ENCODE measurements around the gene KRTAP2-3. TPM values are rescaled to one million over a fixed set of nuclear protein-coding genes. Genes with fewer than 3 reads are reported as not detected.
A peak's percentile ranks its signal among the peaks of the same experiment; 100 is the strongest.

Gene KRTAP2-3
- total RNA-seq, 4 donors from 2014 or later = not detected

GRCh38 chr17:41015454-41015853 is 44.5 kb downstream of the KRTAP2-3 start:
- in situ Hi-C loops (cut with MboI; ENCODE audit: low sequenced_read_pairs in 4 of 4) (no loop called here), intact Hi-C loops (cut with DNase I; ENCODE audit: low total_unique reads) (no loop called here)
- Histone ChIP-seq H3K4me3 (no peak overlapping the region), H3K4me1 (peaks cover 7 to 8% of the 10 kb centered on the region in 2 donors), H3K9me3 (no peaks in the 10 kb centered on the region), H3K27ac (no peak overlapping the region), H3K27me3 (no peaks in the 10 kb centered on the region), H3K36me3 (no peaks in the 10 kb centered on the region)
- DNase-seq (no peak), ATAC-seq (no peak)
- TF ChIP-seq CTCF (IDR thresholded peaks at IDR 0.05 in 4 of 5, conservative IDR thresholded peaks at IDR 0.05 in 1 of 5) (no peak), POLR2A (IDR thresholded peaks at IDR 0.05) (no peak)

GRCh38 chr17:41013606-41014005 is 46.3 kb downstream of the KRTAP2-3 start:
- intact Hi-C loops (cut with DNase I; ENCODE audit: low total_unique reads) (no loop called here), in situ Hi-C loops (cut with MboI; ENCODE audit: low sequenced_read_pairs in 4 of 4) (no loop called here)
- Histone ChIP-seq H3K27me3 (no peaks in the 10 kb centered on the region), H3K4me3 (no peak overlapping the region), H3K9me3 (no peaks in the 10 kb centered on the region), H3K4me1 (peaks cover 7 to 8% of the 10 kb centered on the region in 2 donors), H3K36me3 (no peaks in the 10 kb centered on the region), H3K27ac (no peak overlapping the region)
- ATAC-seq = peak in 1 of 2 donors; percentile 73
- no peak for TF ChIP-seq POLR2A (IDR thresholded peaks at IDR 0.05)
- DNase-seq = no peak

- H3K36me3 ChIP-seq = no peaks in the 10 kb centered on the region
- in situ Hi-C loops (cut with MboI; ENCODE audit: low sequenced_read_pairs in 4 of 4) = no loop called here
- no peak for TF ChIP-seq POLR2A (IDR thresholded peaks at IDR 0.05)
- no peak for TF ChIP-seq CTCF (IDR thresholded peaks at IDR 0.05 in 4 of 5, conservative IDR thresholded peaks at IDR 0.05 in 1 of 5)
- no peak for DNase-seq
- no peak overlapping the region for H3K4me3 ChIP-seq
- H3K9me3 ChIP-seq = no peaks in the 10 kb centered on the region
- H3K27ac ChIP-seq = no peak overlapping the region
- peaks cover 7 to 8% of the 10 kb centered on the region in 2 donors for H3K4me1 ChIP-seq
- intact Hi-C loops (cut with DNase I; ENCODE audit: low total_unique reads) = no loop called here
- H3K27me3 ChIP-seq = no peaks in the 10 kb centered on the region
- no peak for ATAC-seq
These were observed 46.7 kb downstream of the KRTAP2-3 start for GRCh38 chr17:41013181-41013580.

- intact Hi-C loops (cut with DNase I; ENCODE audit: low total_unique reads) = no loop called here
- H3K36me3 ChIP-seq = no peaks in the 10 kb centered on the region
- DNase-seq (no peak), ATAC-seq (no peak)
- H3K4me3 ChIP-seq = no peak overlapping the region
- in situ Hi-C loops (cut with MboI; ENCODE audit: low sequenced_read_pairs in 4 of 4) = no loop called here
- H3K9me3 ChIP-seq = no peaks in the 10 kb centered on the region
- H3K4me1 ChIP-seq = peaks cover 7 to 8% of the 10 kb centered on the region in 2 donors
- no peak overlapping the region for H3K27ac ChIP-seq
- TF ChIP-seq POLR2A (IDR thresholded peaks at IDR 0.05) = no peak
- TF ChIP-seq CTCF (IDR thresholded peaks at IDR 0.05 in 4 of 5, conservative IDR thresholded peaks at IDR 0.05 in 1 of 5) = no peak
- no peaks in the 10 kb centered on the region for H3K27me3 ChIP-seq
These were observed 47.4 kb downstream of the KRTAP2-3 start for GRCh38 chr17:41012326-41013120.

GRCh38 chr17:41010441-41010840 is 49.5 kb downstream of the KRTAP2-3 start:
- no peak for ATAC-seq
- Histone ChIP-seq H3K4me3 (no peak overlapping the region), H3K27me3 (no peaks in the 10 kb centered on the region), H3K27ac (no peak overlapping the region), H3K9me3 (no peaks in the 10 kb centered on the region), H3K36me3 (no peaks in the 10 kb centered on the region), H3K4me1 (peaks cover 7 to 8% of the 10 kb centered on the region in 2 donors)
- in situ Hi-C loops (cut with MboI; ENCODE audit: low sequenced_read_pairs in 4 of 4) (no loop called here), intact Hi-C loops (cut with DNase I; ENCODE audit: low total_unique reads) (no loop called here)
- no peak for DNase-seq
- TF ChIP-seq POLR2A (IDR thresholded peaks at IDR 0.05) = no peak
- TF ChIP-seq CTCF (IDR thresholded peaks at IDR 0.05 in 4 of 5, conservative IDR thresholded peaks at IDR 0.05 in 1 of 5) = no peak
